Body of pancreas (tissue), 4 donors: ENCODE results near the gene PDE7B.

Experiments
- CTCF ChIP-seq, 7 experiments: fragments of 450-650 bp in 4 of 7; fragments of 200-600 bp in 3 of 7; sonication (generic) in 3 of 7; IDR thresholded peaks; one replicate each; pipeline ENCODE4 v1.5.1; 2016 to 2019; ENCODE audit warnings: antibody characterized with exemption in 7 of 7
- POLR2A ChIP-seq, 3 donors: fragments of 450-650 bp; IDR thresholded peaks; one replicate each; pipeline ENCODE4 v1.6.1; 2016; ENCODE audit warnings: antibody characterized with exemption in 3 of 3, mild to moderate bottlenecking in 2 of 3

GRCh38 chr6:136213012-136213539, 361.6 kb downstream of the PDE7B start:
- TF ChIP-seq CTCF (IDR thresholded peaks at IDR 0.05) = no peak
- no peak for TF ChIP-seq POLR2A (IDR thresholded peaks at IDR 0.05)
